GDM1 (cell line): Measurements from ENCODE around the gene MYORG.

Experiments
- DNase-seq: peaks from one replicate; lab custom pipeline; 2025; lab: John Stamatoyannopoulos, UW

MYORG gene

GRCh38 chr9:34332076-34332964 lies 44.4 kb downstream of the MYORG start:
- peak; percentile 12 for DNase-seq

DNA sequence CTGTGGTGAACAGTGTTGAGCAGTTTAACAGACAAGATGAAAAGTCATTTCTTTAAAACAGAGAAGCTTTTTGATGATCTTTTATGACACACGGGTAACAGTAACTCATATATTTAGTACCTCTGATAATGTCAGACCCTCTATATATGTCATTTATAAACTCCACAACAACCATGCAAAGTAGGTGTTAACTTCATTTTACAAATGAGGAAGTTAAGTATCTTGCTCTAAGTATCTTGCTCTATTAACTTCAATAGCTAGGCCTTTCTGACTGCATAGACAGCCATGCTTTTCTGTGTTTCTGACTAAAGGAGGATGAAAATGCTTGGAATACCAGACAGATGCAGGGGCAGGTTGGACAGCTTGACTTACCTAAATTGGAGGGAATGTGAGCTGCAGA lies 45.5 kb downstream of the MYORG start:
- no peak for DNase-seq

- DNase-seq, result peak; percentile 100
These were observed 47.5 kb downstream of the MYORG start, which contains the start of the genes KIF24 and NUDT2 for GRCh38 chr9:34328987-34329832. Gene KIF24 (minus strand): TSS chr9:34329268. CDS start chr9:34311346, 17,922 bp downstream. Gene NUDT2 (plus strand): TSS chr9:34329569. CDS start chr9:34339040, 9,471 bp downstream.

- DNase-seq, result no peak
These were observed 48.2 kb downstream of the MYORG start for GRCh38 chr9:34328500-34328986.

- no peak for DNase-seq
These were observed 50.0 kb downstream of the MYORG start for GRCh38 chr9:34326690-34327089.

DNA sequence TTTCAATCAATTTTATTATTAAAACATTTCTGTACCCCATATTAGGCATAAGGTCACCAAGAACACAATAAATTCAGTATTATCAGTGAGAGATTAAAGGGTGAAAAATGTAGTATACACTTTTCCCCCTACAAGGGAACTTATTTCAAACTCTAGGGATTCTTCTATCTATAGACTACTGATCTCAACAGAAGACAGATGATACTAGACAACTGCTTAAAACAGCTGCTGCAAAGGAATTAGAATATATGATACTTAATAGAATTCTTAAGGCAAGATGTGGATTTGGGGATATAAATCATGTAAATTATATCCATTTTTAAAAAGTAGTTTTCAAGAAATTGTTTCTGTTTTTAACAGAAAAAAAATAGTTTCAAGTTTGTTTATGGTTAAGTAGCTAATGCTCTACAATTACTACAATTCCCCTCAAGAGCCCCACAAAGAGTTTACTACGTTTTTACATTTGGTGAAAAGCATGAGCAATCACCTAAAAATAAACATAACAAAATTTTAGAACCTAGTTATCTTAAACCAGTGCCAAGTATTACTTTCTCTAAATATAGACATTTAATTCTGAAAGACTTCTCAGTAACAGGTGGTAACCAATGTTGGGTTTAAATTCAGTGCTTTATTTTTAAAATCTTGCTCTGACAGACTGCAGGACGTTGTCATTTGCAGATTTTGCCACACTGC lies 53.7 kb downstream of the MYORG start:
- no peak for DNase-seq

GRCh38 chr9:34321451-34321850 lies 55.2 kb downstream of the MYORG start:
- DNase-seq, result no peak

DNA sequence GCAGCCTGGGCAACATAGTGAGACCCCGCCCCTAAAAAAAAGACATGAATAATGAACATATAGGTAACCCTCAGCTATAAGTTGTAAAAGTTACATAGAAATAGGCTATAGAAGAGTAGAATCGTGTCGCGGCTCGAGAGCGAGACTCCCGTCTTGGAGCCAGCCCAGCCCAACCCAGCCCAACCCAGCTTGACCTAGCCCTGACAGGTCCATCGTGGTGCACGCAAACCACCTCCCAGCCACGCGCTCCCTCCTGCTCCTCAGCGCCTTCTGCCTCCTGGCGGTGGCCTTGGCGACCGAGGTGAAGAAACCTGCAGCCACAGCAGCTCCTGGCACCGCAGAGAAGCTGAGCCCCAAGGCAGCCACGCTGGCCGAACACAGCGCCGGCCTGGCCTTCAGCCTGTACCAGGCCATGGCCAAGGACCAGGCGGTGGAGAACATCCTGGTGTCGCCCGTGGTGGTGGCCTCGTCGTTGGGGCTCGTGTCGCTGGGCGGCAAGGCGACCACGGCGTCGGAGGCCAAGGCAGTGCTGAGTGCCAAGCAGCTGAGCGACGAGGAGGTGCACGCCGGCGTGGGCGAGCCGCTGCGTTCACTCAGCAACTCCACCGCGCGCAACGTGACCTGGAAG lies 58.4 kb downstream of the MYORG start:
- DNase-seq, result no peak

GRCh38 chr9:34317436-34317835 lies 59.3 kb downstream of the MYORG start:
- DNase-seq, result no peak
